ENCODE results near the gene GALR2. TPM values are rescaled to one million over a fixed set of nuclear protein-coding genes. Genes with fewer than 3 reads are reported as not detected.

Gene GALR2
- total RNA-seq, 1 donor from 2014 or later, result 3.3 TPM

DNA sequence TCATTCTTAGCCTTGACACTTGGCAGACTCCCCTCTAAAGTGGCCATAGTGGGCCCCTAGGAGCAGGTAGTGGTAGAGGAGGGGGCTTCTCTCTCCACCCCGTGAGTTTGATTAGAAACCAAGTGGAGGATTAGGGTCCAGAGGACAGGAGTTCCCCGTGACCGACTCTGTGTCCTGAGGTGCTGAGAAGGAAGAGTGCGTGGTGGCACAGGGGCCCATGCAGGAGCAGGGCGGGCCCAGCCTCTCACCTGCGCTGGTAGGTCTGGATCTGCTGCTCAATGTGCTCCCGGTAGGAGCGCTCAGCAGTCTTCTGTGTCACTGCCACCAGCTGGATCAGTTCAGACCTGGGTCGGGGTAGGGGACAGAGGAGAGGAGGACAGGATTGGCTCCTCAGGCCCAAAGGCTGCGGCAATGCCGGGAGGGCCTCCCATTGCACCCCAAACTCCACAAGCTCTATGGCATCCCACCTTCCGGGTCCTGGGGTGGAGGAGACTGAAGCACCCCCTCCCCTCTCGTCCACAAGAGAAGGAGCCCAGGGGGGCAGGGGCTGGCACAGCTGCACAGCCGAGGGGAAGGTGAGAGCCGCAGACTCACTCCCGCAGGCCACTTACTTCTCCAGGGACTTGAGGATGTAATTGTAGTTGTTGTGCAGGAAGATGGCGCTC is 10.6 kb downstream of the GALR2 start:
- no peak for DNase-seq
- Mint-ChIP-seq H3K27me3 (ENCODE audit: unreplicated experiment) (peaks cover 18% of the 10 kb centered on the region), H3K9me3 (ENCODE audit: unreplicated experiment) (peaks cover 4% of the 10 kb centered on the region), H3K27ac (ENCODE audit: unreplicated experiment) (no peak overlapping the region), H3K4me1 (ENCODE audit: low read depth, unreplicated experiment) (no peaks in the 10 kb centered on the region), H3K36me3 (ENCODE audit: unreplicated experiment) (peaks cover 5% of the 10 kb centered on the region), H3K4me3 (ENCODE audit: unreplicated experiment) (no peak overlapping the region)
- TF ChIP-seq, protein P1, sequence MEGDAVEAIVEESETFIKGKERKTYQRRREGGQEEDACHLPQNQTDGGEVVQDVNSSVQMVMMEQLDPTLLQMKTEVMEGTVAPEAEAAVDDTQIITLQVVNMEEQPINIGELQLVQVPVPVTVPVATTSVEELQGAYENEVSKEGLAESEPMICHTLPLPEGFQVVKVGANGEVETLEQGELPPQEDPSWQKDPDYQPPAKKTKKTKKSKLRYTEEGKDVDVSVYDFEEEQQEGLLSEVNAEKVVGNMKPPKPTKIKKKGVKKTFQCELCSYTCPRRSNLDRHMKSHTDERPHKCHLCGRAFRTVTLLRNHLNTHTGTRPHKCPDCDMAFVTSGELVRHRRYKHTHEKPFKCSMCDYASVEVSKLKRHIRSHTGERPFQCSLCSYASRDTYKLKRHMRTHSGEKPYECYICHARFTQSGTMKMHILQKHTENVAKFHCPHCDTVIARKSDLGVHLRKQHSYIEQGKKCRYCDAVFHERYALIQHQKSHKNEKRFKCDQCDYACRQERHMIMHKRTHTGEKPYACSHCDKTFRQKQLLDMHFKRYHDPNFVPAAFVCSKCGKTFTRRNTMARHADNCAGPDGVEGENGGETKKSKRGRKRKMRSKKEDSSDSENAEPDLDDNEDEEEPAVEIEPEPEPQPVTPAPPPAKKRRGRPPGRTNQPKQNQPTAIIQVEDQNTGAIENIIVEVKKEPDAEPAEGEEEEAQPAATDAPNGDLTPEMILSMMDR (IDR thresholded peaks at IDR 0.05; ENCODE audit: partially characterized antibody, unreplicated experiment), result no peak

DNA sequence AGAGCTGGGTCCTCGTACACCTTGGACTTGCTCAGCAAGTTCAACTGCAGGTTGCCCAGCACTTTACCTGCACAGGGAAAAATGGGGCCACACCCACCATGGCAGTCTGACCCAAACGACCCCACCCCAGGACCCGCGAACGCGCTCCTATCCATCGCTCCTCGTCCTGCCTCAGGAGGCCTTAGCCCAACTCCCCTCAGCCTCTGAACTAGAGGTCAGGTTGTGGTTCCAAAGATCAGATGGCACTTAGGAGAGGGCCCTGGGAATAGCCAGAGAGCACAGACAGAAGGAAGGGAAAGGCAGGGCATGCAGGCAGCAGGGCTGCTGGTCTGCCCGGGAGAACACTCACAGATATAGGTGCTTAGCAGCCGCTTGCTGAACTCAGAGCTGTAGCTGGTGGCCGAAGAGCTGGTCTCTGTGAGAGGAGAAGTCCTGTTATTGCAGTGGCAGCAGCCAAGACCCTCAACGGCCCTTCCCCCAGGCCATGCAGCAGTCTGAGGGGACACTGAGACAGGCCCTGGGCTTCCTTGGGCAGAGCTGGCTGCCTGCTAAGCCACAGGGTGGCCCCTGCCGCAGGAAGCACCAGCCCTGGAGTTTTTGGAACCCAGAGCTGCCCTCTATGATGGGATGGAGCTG is 11.3 kb downstream of the GALR2 start:
- Mint-ChIP-seq H3K27me3 (ENCODE audit: unreplicated experiment) (peaks cover 16% of the 10 kb centered on the region), H3K4me1 (ENCODE audit: low read depth, unreplicated experiment) (no peaks in the 10 kb centered on the region), H3K27ac (ENCODE audit: unreplicated experiment) (no peak overlapping the region), H3K4me3 (ENCODE audit: unreplicated experiment) (no peak overlapping the region), H3K36me3 (ENCODE audit: unreplicated experiment) (peaks cover 5% of the 10 kb centered on the region), H3K9me3 (ENCODE audit: unreplicated experiment) (peaks cover 3% of the 10 kb centered on the region)
- TF ChIP-seq, protein P1 (IDR thresholded peaks at IDR 0.05; ENCODE audit: partially characterized antibody, unreplicated experiment), result no peak
- no peak for DNase-seq

DNA sequence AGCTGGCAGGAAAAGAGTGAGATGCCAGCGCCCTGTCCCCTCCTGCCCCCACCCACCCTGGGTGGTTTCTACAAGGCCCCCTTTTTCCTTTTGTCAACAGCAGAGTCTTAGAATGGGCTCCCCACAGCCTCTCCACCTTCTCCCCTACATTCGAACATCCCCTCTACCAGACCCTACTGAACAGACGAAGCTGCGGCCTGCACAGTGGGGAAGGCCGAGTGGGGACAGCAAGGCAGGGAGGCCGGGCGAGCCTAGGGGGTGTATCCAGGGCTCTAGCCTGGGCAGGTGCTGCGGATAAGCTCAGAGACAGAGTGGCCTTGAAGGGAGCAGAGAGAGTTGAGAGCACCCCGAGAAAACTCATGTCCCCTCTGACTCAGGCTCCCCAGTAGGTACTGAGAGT is 11.8 kb downstream of the GALR2 start:
- Mint-ChIP-seq H3K27ac (ENCODE audit: unreplicated experiment) (no peak overlapping the region), H3K9me3 (ENCODE audit: unreplicated experiment) (no peaks in the 10 kb centered on the region), H3K27me3 (ENCODE audit: unreplicated experiment) (peaks cover 13% of the 10 kb centered on the region), H3K36me3 (ENCODE audit: unreplicated experiment) (peaks cover 5% of the 10 kb centered on the region), H3K4me3 (ENCODE audit: unreplicated experiment) (no peak overlapping the region), H3K4me1 (ENCODE audit: low read depth, unreplicated experiment) (no peaks in the 10 kb centered on the region)
- no peak for DNase-seq
- TF ChIP-seq, protein P1 (IDR thresholded peaks at IDR 0.05; ENCODE audit: partially characterized antibody, unreplicated experiment), result no peak

DNA sequence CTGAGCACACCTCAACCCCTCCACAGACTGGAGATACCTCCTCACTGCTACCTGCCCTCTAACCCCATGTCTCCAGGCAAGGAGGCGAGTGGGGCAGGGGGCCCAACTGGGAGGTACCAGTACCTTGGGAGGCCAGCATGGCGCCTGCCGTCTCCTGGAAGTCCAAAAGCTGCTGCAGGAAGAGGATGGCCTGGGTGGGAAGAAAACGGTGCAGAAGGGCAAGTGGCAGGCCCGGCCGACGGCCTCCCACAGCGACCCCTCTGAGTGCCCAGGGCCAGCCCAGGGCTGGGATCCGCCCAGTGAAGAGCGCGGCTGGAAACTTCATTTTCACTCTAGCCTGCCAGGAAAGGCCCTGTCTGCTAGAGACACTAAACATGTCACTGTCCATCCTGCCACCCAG is 12.9 kb downstream of the GALR2 start:
- H3K27me3 Mint-ChIP-seq (ENCODE audit: unreplicated experiment), result peaks cover 11% of the 10 kb centered on the region
- TF ChIP-seq, protein P1 (IDR thresholded peaks at IDR 0.05; ENCODE audit: partially characterized antibody, unreplicated experiment), result no peak
- peaks cover 5% of the 10 kb centered on the region for H3K36me3 Mint-ChIP-seq (ENCODE audit: unreplicated experiment)
- H3K4me1 Mint-ChIP-seq (ENCODE audit: low read depth, unreplicated experiment), result no peaks in the 10 kb centered on the region
- H3K27ac Mint-ChIP-seq (ENCODE audit: unreplicated experiment), result no peak overlapping the region
- no peaks in the 10 kb centered on the region for H3K9me3 Mint-ChIP-seq (ENCODE audit: unreplicated experiment)
- H3K4me3 Mint-ChIP-seq (ENCODE audit: unreplicated experiment), result no peak overlapping the region
- no peak for DNase-seq
